IPS-15b (cell line): ENCODE data around the gene SPG11.

ENCODE experiments used
- H3K27me3 ChIP-seq: one replicate; pipeline ENCODE4 v1.6.1; 2013; ENCODE audit warnings: low read length; ENCODE audit not compliant: control insufficient read depth, insufficient read depth
- H3K36me3 ChIP-seq: one replicate; pipeline ENCODE4 v1.6.1; 2013; ENCODE audit warnings: low read length; ENCODE audit not compliant: control insufficient read depth, insufficient read depth
- H3K4me1 ChIP-seq: one replicate; pipeline ENCODE4 v1.6.1; 2013; ENCODE audit warnings: mild to moderate bottlenecking, low read length; ENCODE audit not compliant: control insufficient read depth, insufficient read depth
- H3K4me3 ChIP-seq: one replicate; pipeline ENCODE4 v1.5.1; 2013; ENCODE audit warnings: low read depth, low read length
- H3K9ac ChIP-seq: one replicate; pipeline ENCODE4 v1.6.1; 2013; ENCODE audit warnings: low read depth, mild to moderate bottlenecking, low read length
- H3K9me3 ChIP-seq: one replicate; pipeline ENCODE4 v1.6.1; 2013; ENCODE audit warnings: mild to moderate bottlenecking, low read length; ENCODE audit not compliant: control insufficient read depth, insufficient read depth

Gene SPG11

DNA sequence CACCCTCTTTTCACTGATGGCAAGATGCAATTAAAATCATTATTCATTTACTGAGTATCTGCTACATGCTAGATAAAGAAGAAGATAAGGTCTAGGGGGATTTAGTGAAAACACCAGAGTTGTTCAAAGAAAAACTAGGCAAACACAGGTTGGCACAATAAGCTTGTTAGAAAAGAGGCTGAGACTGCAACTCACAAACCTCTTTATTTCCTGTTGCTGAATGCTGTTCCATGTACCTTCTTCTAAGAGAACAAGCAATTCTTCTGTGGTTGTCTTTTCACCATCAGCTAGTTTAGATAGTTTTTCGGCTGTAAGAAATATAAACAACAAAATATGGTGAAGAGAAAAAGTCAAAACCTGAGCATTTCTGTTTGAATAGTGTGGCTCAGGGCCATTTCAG is 65.4 kb downstream of the SPG11 start:
- Histone ChIP-seq H3K27me3 (no peaks in the 10 kb centered on the region), H3K9me3 (no peaks in the 10 kb centered on the region), H3K9ac (no peak overlapping the region), H3K4me3 (no peak overlapping the region), H3K36me3 (peaks cover 6% of the 10 kb centered on the region), H3K4me1 (no peaks in the 10 kb centered on the region)

DNA sequence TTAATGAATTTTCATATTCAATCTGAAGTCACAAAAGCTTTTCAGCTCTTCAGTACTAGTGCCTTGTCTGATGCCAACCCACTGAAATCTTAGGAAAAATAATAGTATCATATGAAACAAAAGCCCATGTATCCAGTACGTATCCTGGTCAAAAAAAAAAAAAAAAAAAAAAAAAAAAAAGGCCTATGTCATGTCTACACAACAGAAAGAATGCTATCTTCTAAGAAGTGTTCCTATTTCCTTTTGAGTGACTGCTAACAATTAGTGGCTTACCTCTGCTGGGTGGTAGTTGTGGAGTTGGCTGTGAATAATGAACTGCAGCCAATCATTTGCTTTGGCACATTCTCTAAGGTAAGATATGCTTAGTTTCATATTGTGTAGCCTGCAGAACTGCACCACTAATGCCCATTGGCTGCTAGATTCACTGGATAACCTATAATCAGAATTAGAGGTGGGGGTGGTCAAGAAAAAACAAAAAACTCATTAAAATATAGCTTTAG is 66.9 kb downstream of the SPG11 start:
- Histone ChIP-seq H3K27me3 (no peaks in the 10 kb centered on the region), H3K4me1 (no peaks in the 10 kb centered on the region), H3K9me3 (no peaks in the 10 kb centered on the region), H3K4me3 (no peak overlapping the region), H3K9ac (no peak overlapping the region), H3K36me3 (peaks cover 6% of the 10 kb centered on the region)

DNA sequence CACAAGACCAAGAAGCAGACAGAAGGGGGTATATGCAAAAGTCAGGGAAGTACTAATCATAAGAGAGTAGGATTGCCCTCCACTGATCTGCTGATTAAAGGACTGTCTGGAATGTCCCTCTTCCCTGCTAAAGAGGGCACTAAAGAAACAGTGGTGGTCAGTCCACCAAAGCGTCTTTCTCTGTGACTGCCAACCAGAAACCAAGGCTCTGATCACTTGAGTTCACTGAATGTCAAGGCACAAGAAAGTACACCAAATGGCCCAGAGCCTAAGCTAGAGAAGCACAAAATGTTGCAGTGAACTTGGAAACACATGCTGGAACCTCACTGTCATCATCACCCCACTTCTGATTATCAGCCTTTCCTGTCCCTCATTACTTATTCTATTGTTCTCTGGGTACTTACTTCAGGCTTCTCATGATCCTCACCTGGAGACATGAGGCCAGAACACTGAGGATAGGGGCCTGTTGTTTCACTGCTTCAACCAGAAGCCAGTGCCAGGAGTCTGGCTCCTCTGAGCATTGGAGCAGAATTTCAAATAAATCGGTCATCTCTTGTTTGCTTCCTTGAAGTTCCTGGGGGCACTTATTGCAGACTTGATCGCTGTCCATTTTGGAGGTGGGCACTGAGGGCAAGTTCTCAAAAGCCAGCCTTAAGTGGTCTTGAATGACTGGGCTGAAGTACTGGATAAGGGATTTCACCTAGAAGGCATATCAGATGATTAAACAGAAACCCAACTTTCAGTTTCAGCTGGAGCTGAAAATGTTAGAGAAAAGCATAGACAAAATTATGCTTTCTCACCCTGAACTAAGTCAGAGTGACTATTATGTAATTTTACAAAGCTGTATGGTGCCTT is 67.6 kb downstream of the SPG11 start:
- Histone ChIP-seq H3K9ac (no peak overlapping the region), H3K36me3 (peaks cover 6% of the 10 kb centered on the region), H3K9me3 (no peaks in the 10 kb centered on the region), H3K27me3 (no peaks in the 10 kb centered on the region), H3K4me1 (no peaks in the 10 kb centered on the region), H3K4me3 (no peak overlapping the region)

DNA sequence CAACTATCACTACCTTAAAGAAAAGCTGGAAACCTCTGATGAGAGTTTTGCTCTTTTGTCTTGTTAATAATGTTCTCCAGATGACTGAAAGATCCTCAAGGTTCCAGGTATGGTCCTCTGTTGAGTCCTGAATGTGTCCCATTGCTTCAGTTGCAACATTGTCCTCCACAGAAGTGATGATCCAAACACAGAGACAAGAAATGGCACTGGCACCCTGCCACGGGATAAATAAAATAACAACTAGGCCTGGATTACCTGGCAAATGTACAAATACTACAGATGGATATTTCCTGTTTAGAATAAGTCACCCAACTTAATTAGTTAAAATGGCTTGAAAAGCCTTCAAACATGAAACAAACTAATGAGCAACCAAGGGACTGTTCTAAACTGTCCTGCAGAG is 68.2 kb downstream of the SPG11 start:
- Histone ChIP-seq H3K36me3 (peaks cover 6% of the 10 kb centered on the region), H3K27me3 (no peaks in the 10 kb centered on the region), H3K9ac (no peak overlapping the region), H3K4me3 (no peak overlapping the region), H3K9me3 (no peaks in the 10 kb centered on the region), H3K4me1 (no peaks in the 10 kb centered on the region)

DNA sequence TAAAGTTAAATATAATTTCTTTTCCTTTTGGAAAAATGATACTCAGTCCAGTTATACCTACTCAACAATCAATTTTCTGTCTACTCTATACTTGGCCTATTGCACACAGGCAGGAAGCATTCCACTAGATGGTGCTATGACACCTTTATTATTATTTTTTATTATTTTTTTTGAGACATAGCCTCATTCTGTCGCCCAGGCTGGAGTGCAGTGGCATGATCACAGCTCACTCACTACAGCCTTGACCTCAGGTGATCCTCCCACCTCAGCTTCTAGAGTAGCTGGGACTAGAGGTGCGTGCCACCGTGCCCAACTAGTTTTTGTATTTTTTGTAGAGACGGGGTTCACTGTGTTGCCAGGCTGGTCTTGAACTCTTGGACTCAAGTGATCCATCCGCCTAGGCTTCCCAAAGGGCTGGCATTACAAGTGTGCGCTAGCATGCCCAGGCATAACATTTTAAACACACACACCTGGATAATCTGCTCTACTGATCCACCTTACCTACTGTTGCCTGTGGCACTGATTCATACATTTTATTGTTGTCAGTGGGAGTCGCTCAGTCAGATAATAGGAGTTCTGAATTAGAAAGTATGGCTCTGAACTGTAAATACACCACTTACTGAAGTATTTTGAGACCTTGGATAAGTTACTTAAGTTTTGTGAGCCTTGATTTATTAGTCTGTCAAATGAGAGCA is 70.3 kb downstream of the SPG11 start:
- Histone ChIP-seq H3K4me1 (no peaks in the 10 kb centered on the region), H3K4me3 (no peak overlapping the region), H3K36me3 (peaks cover 10% of the 10 kb centered on the region)

DNA sequence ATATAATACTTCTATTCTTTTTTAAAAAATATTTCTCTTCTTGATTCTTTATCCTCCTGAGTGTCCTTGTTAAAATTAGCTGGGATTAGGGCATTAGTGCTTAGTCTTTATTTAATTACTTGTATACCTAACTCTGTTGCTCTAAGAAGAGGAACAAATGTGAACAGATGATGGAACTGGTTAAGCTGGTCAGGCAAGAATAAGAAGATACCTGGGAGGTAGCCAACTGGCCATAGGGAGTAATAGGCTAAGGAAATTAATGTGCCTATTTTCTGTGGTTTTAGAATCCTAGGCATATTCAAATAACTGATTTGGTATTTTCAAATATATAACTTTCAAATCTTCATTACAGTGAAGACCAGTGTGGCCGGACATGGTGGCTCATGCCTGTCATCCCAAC is 72.1 kb downstream of the SPG11 start:
- no peak overlapping the region for H3K9ac ChIP-seq
- no peaks in the 10 kb centered on the region for H3K9me3 ChIP-seq
- H3K4me3 ChIP-seq: no peak overlapping the region
- peaks cover 10% of the 10 kb centered on the region for H3K36me3 ChIP-seq
- H3K27me3 ChIP-seq: no peaks in the 10 kb centered on the region
- H3K4me1 ChIP-seq: no peaks in the 10 kb centered on the region

More for the DNA sequence above, 70.3 kb downstream of the SPG11 start:
- H3K27me3 ChIP-seq: no peaks in the 10 kb centered on the region
- H3K9me3 ChIP-seq: no peaks in the 10 kb centered on the region
- H3K9ac ChIP-seq: no peak overlapping the region

DNA sequence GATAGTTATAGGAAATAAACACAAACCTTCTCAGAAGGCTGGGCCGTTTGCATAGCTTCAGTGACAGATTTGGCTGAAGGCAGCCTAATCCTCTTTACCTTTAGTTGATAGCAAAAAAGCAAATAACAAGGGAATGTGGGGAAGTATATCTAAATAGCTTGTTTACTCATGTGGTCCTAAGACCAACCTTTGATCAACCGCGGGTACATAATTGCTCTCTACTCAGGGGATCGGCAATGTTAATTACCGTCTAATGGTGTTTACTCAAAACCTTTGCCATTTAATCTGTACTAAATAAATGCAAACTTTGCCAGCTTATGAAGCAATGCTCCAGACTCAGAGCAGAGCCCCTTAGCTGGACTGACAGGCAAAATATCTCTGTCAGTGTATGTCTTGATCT is 74.9 kb downstream of the SPG11 start:
- Histone ChIP-seq H3K9me3 (no peaks in the 10 kb centered on the region), H3K4me3 (no peak overlapping the region), H3K4me1 (no peaks in the 10 kb centered on the region), H3K36me3 (peaks cover 18% of the 10 kb centered on the region), H3K27me3 (no peaks in the 10 kb centered on the region), H3K9ac (no peak overlapping the region)

DNA sequence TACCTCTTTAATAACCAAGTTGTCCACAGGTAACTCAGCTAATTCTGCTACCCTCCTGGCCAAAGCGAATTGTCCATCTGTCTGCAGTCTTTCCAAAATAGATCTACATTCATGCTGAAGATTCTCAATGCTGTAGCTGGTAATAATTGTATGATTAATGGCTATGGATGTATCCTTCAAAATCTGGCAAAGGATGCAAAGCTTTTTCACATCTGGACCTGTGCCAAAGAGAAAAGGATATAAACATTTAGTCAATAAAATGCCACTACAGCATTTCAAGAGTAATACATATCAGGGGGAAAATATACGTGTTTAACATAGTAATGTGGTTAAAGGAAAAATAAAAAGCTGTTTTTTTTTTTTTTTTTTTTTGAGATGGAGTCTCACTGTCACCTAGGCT is 77.8 kb downstream of the SPG11 start:
- Histone ChIP-seq H3K36me3 (peaks cover 22% of the 10 kb centered on the region), H3K9ac (no peak overlapping the region), H3K27me3 (no peaks in the 10 kb centered on the region), H3K4me3 (no peak overlapping the region), H3K9me3 (no peaks in the 10 kb centered on the region), H3K4me1 (no peaks in the 10 kb centered on the region)

DNA sequence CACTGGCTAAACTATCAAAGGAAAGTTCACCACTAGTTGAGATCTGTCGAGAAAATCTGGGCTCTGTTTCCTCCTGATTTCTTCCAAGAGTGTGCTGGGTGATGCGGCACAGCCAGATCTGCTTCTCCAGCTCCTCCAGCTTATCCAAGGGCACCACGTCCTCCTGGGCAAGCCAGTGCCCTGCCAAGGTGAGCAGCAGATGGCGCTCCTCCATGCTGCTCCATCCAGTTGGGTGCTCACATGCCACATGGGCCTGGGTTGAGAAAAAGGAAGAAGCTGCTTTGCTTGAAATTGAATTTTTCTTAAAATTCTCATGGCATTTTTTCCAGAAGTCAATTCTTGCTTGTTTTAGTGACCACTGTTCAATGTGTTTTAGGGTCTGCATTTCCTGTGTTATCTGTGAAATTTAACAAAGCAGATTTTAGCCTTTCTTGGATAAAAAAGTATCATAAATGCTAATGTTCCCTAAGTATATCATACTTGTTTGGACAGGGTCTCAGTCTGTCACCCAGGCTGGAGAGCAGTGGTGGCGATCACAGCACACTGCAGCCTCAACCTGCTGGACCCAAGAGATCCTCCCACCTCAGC is 79.2 kb downstream of the SPG11 start:
- Histone ChIP-seq H3K36me3 (peaks cover 18% of the 10 kb centered on the region), H3K4me1 (no peaks in the 10 kb centered on the region), H3K27me3 (no peaks in the 10 kb centered on the region), H3K9me3 (no peaks in the 10 kb centered on the region), H3K4me3 (no peak overlapping the region), H3K9ac (no peak overlapping the region)

DNA sequence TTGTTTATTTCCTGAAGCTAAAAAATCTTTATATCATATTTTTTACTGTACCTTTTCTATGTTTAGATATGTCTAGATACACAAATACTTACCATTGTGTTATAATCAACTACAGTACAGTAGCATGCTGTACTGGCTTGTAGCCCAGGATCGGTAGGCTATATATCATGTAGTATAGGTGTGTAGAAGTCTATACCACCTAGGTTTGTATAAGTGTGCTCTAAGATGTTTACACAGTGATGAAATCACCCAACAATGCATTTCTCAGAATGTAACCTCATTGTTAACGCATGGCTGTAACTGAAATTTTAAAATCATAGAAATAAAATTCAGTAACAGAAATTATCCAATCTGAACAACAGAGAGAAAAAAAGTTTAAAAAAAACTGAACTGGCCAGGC is 83.4 kb downstream of the SPG11 start:
- no peak overlapping the region for H3K4me3 ChIP-seq
- no peaks in the 10 kb centered on the region for H3K27me3 ChIP-seq
- no peak overlapping the region for H3K9ac ChIP-seq
- no peaks in the 10 kb centered on the region for H3K9me3 ChIP-seq
- no peaks in the 10 kb centered on the region for H3K4me1 ChIP-seq
- H3K36me3 ChIP-seq: peaks cover 10% of the 10 kb centered on the region

DNA sequence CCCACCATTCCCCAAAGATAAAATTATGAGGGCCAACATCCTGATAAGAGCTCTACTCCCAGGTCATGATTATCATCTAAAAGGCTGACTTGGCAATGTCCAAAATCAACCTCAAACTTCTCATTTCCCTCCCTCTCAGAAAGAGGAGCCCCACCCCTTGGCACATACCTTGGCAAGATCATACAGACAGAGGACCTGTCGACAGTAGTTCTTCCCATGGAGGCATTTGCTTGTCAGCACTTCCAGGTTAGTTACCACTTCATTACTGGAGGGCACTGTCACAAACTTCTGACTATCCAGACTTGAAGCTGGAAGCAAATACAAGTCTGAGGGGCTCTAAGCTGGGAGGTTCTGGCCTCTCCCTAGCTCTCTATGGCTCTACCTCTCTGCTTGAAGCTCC is 88.7 kb downstream of the SPG11 start:
- Histone ChIP-seq H3K9me3 (no peaks in the 10 kb centered on the region), H3K9ac (no peak overlapping the region), H3K36me3 (peaks cover 10% of the 10 kb centered on the region), H3K4me1 (no peaks in the 10 kb centered on the region), H3K4me3 (no peak overlapping the region), H3K27me3 (no peaks in the 10 kb centered on the region)
